Measurements from ENCODE around the gene OPALIN.

OPALIN gene

GRCh38 chr10:96389785-96390184, 31.0 kb upstream of the OPALIN start:
- H3K4me3 ChIP-seq (ENCODE audit: low read length), result no peak overlapping the region
- no peak overlapping the region for H3K4me2 ChIP-seq (ENCODE audit: low read length)
- no peak overlapping the region for H3K9ac ChIP-seq (ENCODE audit: low read depth, low read length)
- no peaks in the 10 kb centered on the region for H3K36me3 ChIP-seq (ENCODE audit: insufficient read depth, low read length)
- no peaks in the 10 kb centered on the region for H3K9me3 ChIP-seq (replicated peaks; ENCODE audit: low read length)
- no peaks in the 10 kb centered on the region for H3K4me1 ChIP-seq (ENCODE audit: control insufficient read depth, insufficient read depth, low read length)
- peaks cover 60% of the 10 kb centered on the region for H3K27me3 ChIP-seq (ENCODE audit: control insufficient read depth, insufficient read depth, low read length)

DNA sequence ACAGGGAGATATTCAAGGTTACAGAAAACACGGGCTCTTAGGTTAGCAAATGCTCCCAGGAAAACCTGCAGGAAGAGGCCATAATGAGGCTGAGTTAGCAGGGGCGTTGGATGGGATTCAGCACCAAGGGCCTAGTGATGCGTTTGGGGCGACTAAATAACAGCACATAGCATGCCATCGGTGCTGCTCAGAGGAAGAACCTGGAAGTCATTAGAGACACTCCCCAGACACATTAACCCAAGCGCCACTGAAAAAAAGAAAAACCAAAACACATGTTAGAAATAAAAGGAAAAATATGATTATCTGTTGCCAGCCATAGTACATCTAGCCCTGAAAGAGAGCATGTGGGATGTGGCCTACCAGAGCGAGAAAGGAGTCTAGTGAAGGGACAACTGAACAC, 28.8 kb upstream of the OPALIN start:
- Histone ChIP-seq H3K9ac (ENCODE audit: low read depth, low read length) (no peak overlapping the region), H3K4me1 (ENCODE audit: control insufficient read depth, insufficient read depth, low read length) (no peaks in the 10 kb centered on the region), H3K4me2 (ENCODE audit: low read length) (no peak overlapping the region), H3K36me3 (ENCODE audit: insufficient read depth, low read length) (no peaks in the 10 kb centered on the region), H3K4me3 (ENCODE audit: low read length) (no peak overlapping the region), H3K27me3 (ENCODE audit: control insufficient read depth, insufficient read depth, low read length) (peaks cover 40% of the 10 kb centered on the region), H3K9me3 (replicated peaks; ENCODE audit: low read length) (no peaks in the 10 kb centered on the region)

GRCh38 chr10:96387161-96387560, 28.4 kb upstream of the OPALIN start:
- Histone ChIP-seq H3K4me2 (ENCODE audit: low read length) (no peak overlapping the region), H3K36me3 (ENCODE audit: insufficient read depth, low read length) (no peaks in the 10 kb centered on the region), H3K9ac (ENCODE audit: low read depth, low read length) (no peak overlapping the region), H3K4me3 (ENCODE audit: low read length) (no peak overlapping the region), H3K27me3 (ENCODE audit: control insufficient read depth, insufficient read depth, low read length) (peaks cover 36% of the 10 kb centered on the region), H3K4me1 (ENCODE audit: control insufficient read depth, insufficient read depth, low read length) (no peaks in the 10 kb centered on the region), H3K9me3 (replicated peaks; ENCODE audit: low read length) (no peaks in the 10 kb centered on the region)

DNA sequence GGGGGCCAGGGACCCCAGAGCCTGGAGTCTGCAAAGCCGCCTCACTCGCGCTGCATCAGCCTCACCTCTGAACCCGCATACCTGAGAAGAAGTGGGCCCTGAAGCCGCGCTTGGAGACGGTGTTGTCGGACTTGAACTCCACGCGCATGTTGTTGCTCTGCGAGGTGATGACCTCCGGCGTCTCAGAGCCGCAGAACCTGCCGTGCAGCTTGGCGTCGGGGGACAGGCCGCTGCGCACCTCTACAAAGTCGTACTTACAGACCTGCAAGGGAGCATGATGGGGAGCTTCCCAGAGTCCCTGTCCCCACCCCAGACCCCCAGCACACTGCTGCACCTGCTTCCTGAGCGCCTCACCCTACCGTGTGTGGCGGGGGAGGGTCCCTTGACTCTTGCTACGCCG, 25.7 kb upstream of the OPALIN start:
- no peak overlapping the region for H3K4me2 ChIP-seq (ENCODE audit: low read length)
- no peaks in the 10 kb centered on the region for H3K4me1 ChIP-seq (ENCODE audit: control insufficient read depth, insufficient read depth, low read length)
- H3K4me3 ChIP-seq (ENCODE audit: low read length), result no peak overlapping the region
- H3K36me3 ChIP-seq (ENCODE audit: insufficient read depth, low read length), result no peaks in the 10 kb centered on the region
- peaks cover 16% of the 10 kb centered on the region for H3K27me3 ChIP-seq (ENCODE audit: control insufficient read depth, insufficient read depth, low read length)
- no peak overlapping the region for H3K9ac ChIP-seq (ENCODE audit: low read depth, low read length)
- H3K9me3 ChIP-seq (replicated peaks; ENCODE audit: low read length), result no peaks in the 10 kb centered on the region

DNA sequence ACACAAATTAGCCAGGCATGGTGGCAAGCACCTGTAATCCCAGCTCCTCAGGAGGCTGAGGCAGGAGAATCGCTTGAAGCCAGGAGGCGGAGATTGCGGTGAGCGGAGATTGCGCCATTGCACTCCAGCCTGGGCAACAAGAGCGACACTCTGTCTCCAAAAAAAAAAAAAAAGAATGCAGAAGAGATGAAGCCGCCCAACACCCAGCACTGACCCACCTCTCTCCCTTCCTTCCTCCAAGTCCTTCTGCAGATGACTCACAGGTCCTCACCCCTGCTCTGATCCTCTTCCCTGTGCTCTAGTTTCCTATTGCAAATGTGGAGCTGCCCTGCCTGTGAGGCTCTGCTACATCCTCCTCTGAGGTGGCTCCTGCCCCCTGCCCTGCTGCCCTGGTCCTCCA, 22.0 kb upstream of the OPALIN start:
- Histone ChIP-seq H3K27me3 (ENCODE audit: control insufficient read depth, insufficient read depth, low read length) (peaks cover 7% of the 10 kb centered on the region), H3K9ac (ENCODE audit: low read depth, low read length) (no peak overlapping the region), H3K4me1 (ENCODE audit: control insufficient read depth, insufficient read depth, low read length) (no peaks in the 10 kb centered on the region), H3K4me3 (ENCODE audit: low read length) (no peak overlapping the region), H3K9me3 (replicated peaks; ENCODE audit: low read length) (no peaks in the 10 kb centered on the region), H3K36me3 (ENCODE audit: insufficient read depth, low read length) (no peaks in the 10 kb centered on the region), H3K4me2 (ENCODE audit: low read length) (no peak overlapping the region)

GRCh38 chr10:96379758-96380157, 21.0 kb upstream of the OPALIN start:
- Histone ChIP-seq H3K36me3 (ENCODE audit: insufficient read depth, low read length) (no peaks in the 10 kb centered on the region), H3K9me3 (replicated peaks; ENCODE audit: low read length) (no peaks in the 10 kb centered on the region), H3K4me2 (ENCODE audit: low read length) (no peak overlapping the region), H3K27me3 (ENCODE audit: control insufficient read depth, insufficient read depth, low read length) (peaks cover 4% of the 10 kb centered on the region), H3K4me3 (ENCODE audit: low read length) (no peak overlapping the region), H3K9ac (ENCODE audit: low read depth, low read length) (no peak overlapping the region), H3K4me1 (ENCODE audit: control insufficient read depth, insufficient read depth, low read length) (peaks cover 4% of the 10 kb centered on the region)

- Histone ChIP-seq H3K9me3 (replicated peaks; ENCODE audit: low read length) (no peaks in the 10 kb centered on the region), H3K27me3 (ENCODE audit: control insufficient read depth, insufficient read depth, low read length) (peaks cover 13% of the 10 kb centered on the region), H3K4me3 (ENCODE audit: low read length) (no peak overlapping the region), H3K4me2 (ENCODE audit: low read length) (no peak overlapping the region), H3K9ac (ENCODE audit: low read depth, low read length) (no peak overlapping the region), H3K36me3 (ENCODE audit: insufficient read depth, low read length) (no peaks in the 10 kb centered on the region), H3K4me1 (ENCODE audit: control insufficient read depth, insufficient read depth, low read length) (peaks cover 4% of the 10 kb centered on the region)
Observed at GRCh38 chr10:96378741-96379140, 19.9 kb upstream of the OPALIN start.

GRCh38 chr10:96377816-96378294, 19.1 kb upstream of the OPALIN start:
- Histone ChIP-seq H3K9me3 (replicated peaks; ENCODE audit: low read length) (no peaks in the 10 kb centered on the region), H3K36me3 (ENCODE audit: insufficient read depth, low read length) (no peaks in the 10 kb centered on the region), H3K4me3 (ENCODE audit: low read length) (no peak overlapping the region), H3K4me1 (ENCODE audit: control insufficient read depth, insufficient read depth, low read length) (peaks cover 4% of the 10 kb centered on the region), H3K27me3 (ENCODE audit: control insufficient read depth, insufficient read depth, low read length) (peaks cover 18% of the 10 kb centered on the region), H3K4me2 (ENCODE audit: low read length) (no peak overlapping the region), H3K9ac (ENCODE audit: low read depth, low read length) (no peak overlapping the region)

DNA sequence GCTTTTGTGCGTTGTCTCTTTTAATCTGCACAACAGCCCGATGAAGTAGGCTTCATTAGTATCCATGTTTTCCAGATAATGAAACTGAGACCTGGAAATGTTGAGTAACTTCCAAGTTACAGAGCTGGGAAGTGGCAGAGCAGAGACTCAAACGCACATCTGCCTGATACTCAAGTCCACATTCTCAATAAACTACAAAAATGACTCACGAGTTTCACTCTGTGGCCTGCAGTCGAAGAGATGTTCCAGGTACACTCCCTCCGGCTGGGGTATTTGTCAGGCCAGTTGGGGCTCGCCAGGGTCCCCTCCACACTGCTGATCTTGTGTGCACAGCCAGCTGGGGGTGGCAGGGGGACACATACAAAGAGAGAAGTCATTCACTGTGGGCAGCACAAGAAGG, 17.7 kb upstream of the OPALIN start:
- no peak overlapping the region for H3K4me2 ChIP-seq (ENCODE audit: low read length)
- H3K27me3 ChIP-seq (ENCODE audit: control insufficient read depth, insufficient read depth, low read length), result peaks cover 18% of the 10 kb centered on the region
- H3K4me1 ChIP-seq (ENCODE audit: control insufficient read depth, insufficient read depth, low read length), result peaks cover 4% of the 10 kb centered on the region
- H3K4me3 ChIP-seq (ENCODE audit: low read length), result no peak overlapping the region
- no peak overlapping the region for H3K9ac ChIP-seq (ENCODE audit: low read depth, low read length)
- H3K9me3 ChIP-seq (replicated peaks; ENCODE audit: low read length), result no peaks in the 10 kb centered on the region
- no peaks in the 10 kb centered on the region for H3K36me3 ChIP-seq (ENCODE audit: insufficient read depth, low read length)

DNA sequence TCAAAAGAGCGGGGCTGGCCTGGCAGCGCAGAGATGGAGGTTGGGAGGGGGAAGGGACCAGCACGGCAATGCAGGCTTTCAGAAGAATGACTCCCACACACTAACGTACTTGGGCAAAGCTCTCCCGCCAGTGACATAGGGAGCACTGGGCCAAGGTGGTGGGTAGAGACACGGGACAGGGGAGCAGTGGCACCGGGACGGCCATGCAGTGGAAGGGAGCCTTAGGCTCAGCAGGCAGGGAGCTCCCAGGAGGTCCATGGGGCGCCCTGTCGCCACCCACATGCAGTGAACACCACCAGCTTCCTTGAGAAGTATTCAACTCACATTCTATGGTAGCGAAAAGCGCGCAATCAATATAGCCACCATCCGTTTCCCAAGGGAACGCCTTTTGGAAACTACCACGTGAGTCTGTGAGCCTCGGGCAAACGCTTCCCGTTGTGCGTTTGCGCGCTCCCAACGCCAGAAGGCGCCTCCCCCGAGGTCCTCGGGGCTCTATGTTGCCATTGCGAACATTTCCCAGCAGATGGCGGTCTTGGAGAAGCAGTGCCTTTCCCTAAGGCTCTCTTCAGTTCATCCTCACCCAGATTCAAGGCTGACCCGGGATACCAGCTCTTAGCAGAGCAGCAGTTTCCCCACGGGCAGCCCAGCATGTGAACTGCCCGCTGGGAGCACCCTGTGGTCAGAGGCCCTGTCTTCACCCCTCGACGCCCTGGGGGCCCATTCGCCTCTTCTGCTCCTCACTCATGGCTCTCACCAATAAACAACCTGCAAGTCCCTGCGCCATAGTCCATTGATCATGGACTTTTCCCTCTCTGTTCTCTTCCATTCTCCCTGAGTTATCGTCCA, 16.4 kb upstream of the OPALIN start:
- Histone ChIP-seq H3K27me3 (ENCODE audit: control insufficient read depth, insufficient read depth, low read length) (peaks cover 18% of the 10 kb centered on the region), H3K4me3 (ENCODE audit: low read length) (peak overlapping the region; percentile 65), H3K9me3 (replicated peaks; ENCODE audit: low read length) (no peaks in the 10 kb centered on the region), H3K4me2 (ENCODE audit: low read length) (peak overlapping the region; percentile 88), H3K4me1 (ENCODE audit: control insufficient read depth, insufficient read depth, low read length) (peaks cover 4% of the 10 kb centered on the region), H3K36me3 (ENCODE audit: insufficient read depth, low read length) (no peaks in the 10 kb centered on the region), H3K9ac (ENCODE audit: low read depth, low read length) (no peak overlapping the region)

GRCh38 chr10:96374639-96374984, 15.8 kb upstream of the OPALIN start:
- H3K9ac ChIP-seq (ENCODE audit: low read depth, low read length), result no peak overlapping the region
- no peaks in the 10 kb centered on the region for H3K36me3 ChIP-seq (ENCODE audit: insufficient read depth, low read length)
- peak overlapping the region; percentile 88 for H3K4me2 ChIP-seq (ENCODE audit: low read length)
- H3K9me3 ChIP-seq (replicated peaks; ENCODE audit: low read length), result no peaks in the 10 kb centered on the region
- H3K4me3 ChIP-seq (ENCODE audit: low read length), result peak overlapping the region; percentile 65
- H3K27me3 ChIP-seq (ENCODE audit: control insufficient read depth, insufficient read depth, low read length), result peaks cover 18% of the 10 kb centered on the region
- peaks cover 4% of the 10 kb centered on the region for H3K4me1 ChIP-seq (ENCODE audit: control insufficient read depth, insufficient read depth, low read length)

DNA sequence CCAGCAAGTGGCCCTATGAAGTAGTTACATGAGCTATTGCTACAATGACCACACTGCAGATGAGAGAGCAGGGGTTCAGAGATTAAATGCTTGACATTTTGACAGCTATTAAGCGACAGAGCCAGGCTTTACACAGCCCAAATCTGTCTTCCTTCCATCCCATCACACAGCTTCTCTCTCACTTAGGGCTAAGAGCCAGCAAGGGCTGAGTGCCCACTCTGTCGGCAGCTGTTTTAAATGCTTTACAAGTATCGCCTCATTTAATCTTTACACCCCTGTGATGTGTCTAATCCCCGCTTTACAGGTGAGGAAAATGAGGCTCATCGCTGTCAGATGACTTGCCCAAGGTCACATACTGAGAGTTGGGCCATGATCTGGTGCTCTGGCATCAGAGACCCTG, 15.2 kb upstream of the OPALIN start:
- H3K4me1 ChIP-seq (ENCODE audit: control insufficient read depth, insufficient read depth, low read length), result peaks cover 4% of the 10 kb centered on the region
- no peak overlapping the region for H3K4me3 ChIP-seq (ENCODE audit: low read length)
- H3K9ac ChIP-seq (ENCODE audit: low read depth, low read length), result no peak overlapping the region
- no peaks in the 10 kb centered on the region for H3K36me3 ChIP-seq (ENCODE audit: insufficient read depth, low read length)
- H3K4me2 ChIP-seq (ENCODE audit: low read length), result no peak overlapping the region
- H3K27me3 ChIP-seq (ENCODE audit: control insufficient read depth, insufficient read depth, low read length), result peaks cover 18% of the 10 kb centered on the region
- no peaks in the 10 kb centered on the region for H3K9me3 ChIP-seq (replicated peaks; ENCODE audit: low read length)
